Adrenal gland (tissue), 12 donors: ENCODE results near the gene GPR142. TPM values are rescaled to one million over a fixed set of nuclear protein-coding genes. Genes with fewer than 3 reads are reported as not detected.

ENCODE experiments used
- DNase-seq, 7 donors: peaks; one replicate each; pipeline ENCODE4 v3.0.0-alpha.2; 2019 to 2020
- H3K27ac ChIP-seq, 5 donors: fragments of 200-600 bp; sonication (generic) in 4 of 5; 1 replicate in 3 of 5; 2 replicates in 2 of 5; pipeline versions ENCODE4 v1.5.1 to v1.8.0; 2016 to 2020; ENCODE audit warnings: mild to moderate bottlenecking in 1 of 5
- H3K27me3 ChIP-seq: fragments of 200-600 bp; 2 replicates; pipeline ENCODE4 v1.8.0; 2021
- H3K36me3 ChIP-seq, 2 donors: fragments of 200-600 bp; replicated peaks in 1 of 2; 1 replicate in 1 of 2; 2 replicates in 1 of 2; pipeline versions ENCODE4 v1.5.1 to v1.8.0; 2018 to 2022
- H3K4me1 ChIP-seq, 2 donors: fragments of 200-600 bp; replicated peaks in 1 of 2; 1 replicate in 1 of 2; 2 replicates in 1 of 2; pipeline versions ENCODE4 v1.5.1 to v1.8.0; 2018 to 2021
- H3K4me3 ChIP-seq, 4 donors: fragments of 200-600 bp; sonication (generic) in 3 of 4; one replicate each; pipeline ENCODE4 v1.5.1; 2016 to 2018
- H3K9me3 ChIP-seq, 3 donors: fragments of 200-600 bp; sonication (generic) in 1 of 3; replicated peaks in 1 of 3; 1 replicate in 2 of 3; 2 replicates in 1 of 3; pipeline versions ENCODE4 v1.5.1 to v1.8.0; 2016 to 2021
- CTCF ChIP-seq, 6 experiments: fragments of 450-650 bp in 4 of 6; fragments of 200-600 bp in 2 of 6; sonication (generic) in 1 of 6; IDR thresholded peaks; 1 replicate in 5 of 6; 2 replicates in 1 of 6; pipeline versions ENCODE4 v1.5.1 to v1.8.0; 2016 to 2021; ENCODE audit warnings: antibody characterized with exemption in 6 of 6, mild to moderate bottlenecking in 2 of 6, moderate library complexity in 1 of 6
- POLR2A ChIP-seq, 2 donors: fragments of 450-650 bp; IDR thresholded peaks; one replicate each; pipeline ENCODE4 v1.6.1; 2017; ENCODE audit warnings: antibody characterized with exemption in 2 of 2, mild to moderate bottlenecking in 2 of 2, moderate library complexity in 1 of 2
- WGBS, 4 donors: extraction: QIAGEN DNeasy Blood & Tissue Kit in 2 of 4; methylation state at CpG; one replicate each; pipeline versions ENCODE4 v1.1.5 to v1.1.7; 2013 to 2017; 5-methylcytosine and 5-hydroxymethylcytosine counted together
- intact Hi-C, 2 donors: fragments of 100-400 bp; cut with DNase I; formaldehyde crosslinking; loops; one replicate each; pipeline versions ENCODE4 v1.14.1 to v1.15.0; 2022 to 2023
- polyA plus RNA-seq, 3 donors: library from polyadenylated mRNA; stranded (reverse); fragments of 200-250 nt in 2 of 3; fragments of 350-450 nt in 1 of 3; fragmentation: Illumina TruSeq in 1 of 3; extraction: RNeasy Lipid Tissue Mini Kit (QIAGEN cat#74804) in 1 of 3; gene quantifications; one replicate each; pipeline ENCODE4 v1.2.3, GENCODE V29; 2013 to 2014
- total RNA-seq, 9 donors: library from RNA; depleted of rRNA in 4 of 9; stranded (reverse); fragments of >200 nt in 4 of 9; fragments of 120-200 nt in 1 of 9; fragmentation: NEBNext Ultra II Directional in 1 of 9; extraction: Animal tissue kit (Norgen Biotek cat#: 25700) in 1 of 9; gene quantifications; one replicate each; pipeline versions ENCODE4 v1.1.0 to v1.2.4, GENCODE V29; 2013 to 2023
- donor health status: healthy with polysubstance abuse.
- donor health status: Bipolar disorder and iron deficiency.
- donor health status: DM: yes; HTN: yes; CAD: no.
- donor health status: DM: no; HTN: no; CAD: no.
- donor health status: DM: no; HTN: no; CAD: no.
- donor health status: DM: yes; HTN: yes; CAD: no.

GPR142 gene
- total and polyA plus RNA-seq, 12 donors: 0.13 TPM; not detected in 11

DNA sequence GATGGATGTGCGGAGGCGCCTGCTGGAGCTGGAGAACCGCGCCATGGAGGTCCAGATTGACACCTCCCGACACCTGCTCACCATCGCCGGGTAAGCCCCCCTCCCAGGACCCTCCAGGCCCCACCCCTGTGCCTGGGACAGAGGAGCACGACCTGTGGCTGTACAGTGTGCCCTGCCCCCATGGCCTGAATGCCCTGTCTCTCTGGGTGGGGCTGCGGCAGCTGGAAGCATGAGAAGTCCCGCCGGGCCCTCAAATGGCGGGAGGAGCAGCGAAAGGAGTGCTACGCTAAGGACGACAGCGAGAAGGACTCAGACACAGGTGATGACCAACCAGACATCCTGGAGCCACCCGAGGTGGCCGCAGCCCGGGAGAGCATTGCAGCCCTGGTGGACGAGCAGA lies 16.8 kb upstream of the GPR142 start:
- Histone ChIP-seq H3K27me3 (peaks cover 41% of the 10 kb centered on the region), H3K4me1 (no peaks in the 10 kb centered on the region), H3K27ac (no peak overlapping the region), H3K4me3 (no peak overlapping the region), H3K9me3 (no peaks in the 10 kb centered on the region), H3K36me3 (no peaks in the 10 kb centered on the region)
- intact Hi-C loops: loop anchor here in 1 of 2 donors (10.0 kb wide), 1 partner anchor 46 kb away; no protein-coding TSS in a partner anchor
- WGBS, 4 donors: 79 to 85% (median 80%) methylated on average over 15 to 20 of the region's 20 CpGs
- DNase-seq: no peak
- TF ChIP-seq POLR2A (IDR thresholded peaks at IDR 0.05): no peak
- no peak for TF ChIP-seq CTCF (IDR thresholded peaks at IDR 0.05)

DNA sequence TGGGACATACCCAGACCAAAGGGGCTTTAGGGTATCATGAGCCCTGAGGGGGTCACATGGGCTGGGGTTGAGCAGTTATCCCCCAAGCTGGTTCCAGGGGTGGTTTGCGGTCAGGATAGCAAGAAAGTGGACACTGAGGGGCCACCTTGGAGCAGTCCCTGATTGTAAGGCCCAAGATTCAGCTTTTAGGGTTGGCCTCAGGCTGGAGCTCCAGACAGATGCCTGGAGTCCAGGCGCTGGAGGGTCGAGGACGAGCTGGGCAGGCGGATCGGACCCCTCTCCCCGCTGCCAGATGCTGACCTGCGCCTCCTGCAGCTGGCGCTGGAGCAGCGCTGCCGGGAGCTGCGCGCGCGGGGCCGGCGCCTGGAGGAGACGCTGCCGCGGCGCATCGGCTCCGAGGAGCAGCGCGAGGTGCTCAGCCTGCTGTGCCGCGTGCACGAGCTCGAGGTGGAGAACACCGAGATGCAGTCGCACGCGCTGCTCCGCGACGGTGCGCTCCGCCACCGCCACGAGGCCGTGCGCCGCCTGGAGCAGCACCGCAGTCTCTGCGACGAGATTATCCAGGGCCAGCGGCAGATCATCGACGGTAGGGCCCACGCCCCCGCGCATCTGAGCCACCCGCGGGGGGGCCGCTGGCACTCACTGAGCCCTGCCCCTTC lies 15.6 kb upstream of the GPR142 start:
- H3K9me3 ChIP-seq: no peaks in the 10 kb centered on the region
- peaks cover 53% of the 10 kb centered on the region for H3K27me3 ChIP-seq
- DNase-seq: no peak
- H3K4me1 ChIP-seq: no peaks in the 10 kb centered on the region
- H3K27ac ChIP-seq: no peak overlapping the region
- no peaks in the 10 kb centered on the region for H3K36me3 ChIP-seq
- no peak overlapping the region for H3K4me3 ChIP-seq
- WGBS, 4 donors: 7 to 13% (median 9%) methylated on average over 10 to 55 of the region's 55 CpGs
- TF ChIP-seq CTCF (IDR thresholded peaks at IDR 0.05): no peak
- no peak for TF ChIP-seq POLR2A (IDR thresholded peaks at IDR 0.05)
- intact Hi-C loops: loop anchor here in 1 of 2 donors (10.0 kb wide), 1 partner anchor 47 kb away; no protein-coding TSS in a partner anchor

GRCh38 chr17:74353446-74354060 lies 13.8 kb upstream of the GPR142 start:
- 73 to 78% (median 75%) methylated on average over 9 to 10 of the region's 10 CpGs for WGBS, 4 donors
- H3K27me3 ChIP-seq: peaks cover 68% of the 10 kb centered on the region

More at GRCh38 chr17:74353446-74354060, 13.8 kb upstream of the GPR142 start:
- no peak for TF ChIP-seq CTCF (IDR thresholded peaks at IDR 0.05)
- no peak for TF ChIP-seq POLR2A (IDR thresholded peaks at IDR 0.05)
- H3K4me1 ChIP-seq: no peaks in the 10 kb centered on the region
- no peaks in the 10 kb centered on the region for H3K36me3 ChIP-seq
- no peak overlapping the region for H3K4me3 ChIP-seq
- intact Hi-C loops: loop anchor here in 1 of 2 donors (10.0 kb wide), 1 partner anchor 49 kb away; no protein-coding TSS in a partner anchor
- no peaks in the 10 kb centered on the region for H3K9me3 ChIP-seq
- DNase-seq: no peak
- H3K27ac ChIP-seq: no peak overlapping the region
